Keratinocyte (primary cell): ENCODE measurements around the gene CENPS. TPM values are rescaled to one million over a fixed set of nuclear protein-coding genes. Genes with fewer than 3 reads are reported as not detected.

ENCODE experiments used
- DNase-seq: peaks from one replicate; pipeline ENCODE4 v3.0.0-alpha.2; 2011; ENCODE audit warnings: low read depth, missing footprints, low spot score
- FAIRE-seq: peaks from 2 replicates; lab custom pipeline; 2011; peaks lifted over from hg19 to GRCh38; lab: Jason Lieb, UNC
- H2AFZ ChIP-seq: 2 replicates; pipeline ENCODE4 v1.6.0; 2012; ENCODE audit warnings: low read length, control low read depth, inconsistent platforms; ENCODE audit not compliant: control insufficient read depth
- H3K27ac ChIP-seq: 2 replicates; pipeline ENCODE4 v1.5.1; 2011; ENCODE audit warnings: low read length; ENCODE audit not compliant: control insufficient read depth, insufficient read depth
- H3K27me3 ChIP-seq: 3 replicates; pipeline ENCODE4 v1.6.0; 2011; ENCODE audit warnings: low read length; ENCODE audit not compliant: control insufficient read depth, insufficient read depth; ENCODE audit errors: extremely low read depth
- H3K36me3 ChIP-seq, 2 experiments: 2 replicates in 1 of 2; 3 replicates in 1 of 2; pipeline ENCODE4 v1.5.1; 2011; ENCODE audit warnings: low read length in 2 of 2, mild to moderate bottlenecking in 1 of 2; ENCODE audit not compliant: control insufficient read depth in 2 of 2, insufficient read depth in 2 of 2; ENCODE audit errors: extremely low read depth in 1 of 2
- H3K4me1 ChIP-seq: 3 replicates; pipeline ENCODE4 v1.5.1; 2011; ENCODE audit warnings: low read length; ENCODE audit not compliant: control insufficient read depth, insufficient read depth; ENCODE audit errors: extremely low read depth
- H3K4me2 ChIP-seq: 3 replicates; pipeline ENCODE4 v1.6.0; 2011; ENCODE audit warnings: low read depth, low read length; ENCODE audit not compliant: control insufficient read depth, insufficient read depth; ENCODE audit errors: extremely low read depth
- H3K4me3 ChIP-seq, 3 experiments: fragments of 200-600 bp in 1 of 3; sonication (generic) in 1 of 3; 2 replicates in 2 of 3; 3 replicates in 1 of 3; pipeline ENCODE4 v1.5.1; 2011 to 2016; ENCODE audit warnings: low read length in 3 of 3, mild to moderate bottlenecking in 3 of 3, control low read depth in 2 of 3, inconsistent platforms in 1 of 3, low read depth in 1 of 3, mixed read lengths in 1 of 3, mixed run types in 1 of 3, moderate library complexity in 1 of 3; ENCODE audit not compliant: control insufficient read depth in 2 of 3, insufficient read depth in 2 of 3; ENCODE audit errors: extremely low read depth in 1 of 3
- H3K79me2 ChIP-seq: 2 replicates; pipeline ENCODE4 v1.6.0; 2012; ENCODE audit warnings: low read length; ENCODE audit not compliant: control insufficient read depth, insufficient read depth
- H3K9ac ChIP-seq: 3 replicates; pipeline ENCODE4 v1.6.0; 2011; ENCODE audit warnings: low read length; ENCODE audit not compliant: control insufficient read depth, insufficient read depth; ENCODE audit errors: extremely low read depth
- H3K9me1 ChIP-seq: 3 replicates; pipeline ENCODE4 v1.6.0; 2011; ENCODE audit warnings: low read length; ENCODE audit not compliant: control insufficient read depth, insufficient read depth; ENCODE audit errors: extremely low read depth
- H3K9me3 ChIP-seq: 2 replicates; pipeline ENCODE4 v1.5.1; 2012; ENCODE audit warnings: low read depth, low read length; ENCODE audit not compliant: control insufficient read depth
- H4K20me1 ChIP-seq: 3 replicates; pipeline ENCODE4 v1.6.0; 2011; ENCODE audit warnings: low read length; ENCODE audit not compliant: control insufficient read depth, insufficient read depth; ENCODE audit errors: extremely low read depth
- CTCF ChIP-seq, 3 experiments: IDR thresholded peaks in 1 of 3; conservative IDR thresholded peaks in 1 of 3; optimal IDR thresholded peaks in 1 of 3; 2 replicates in 2 of 3; 3 replicates in 1 of 3; pipeline versions ENCODE3 to v1.5.1; 2011; ENCODE audit warnings: low read length in 3 of 3, mild to moderate bottlenecking in 3 of 3, moderate library complexity in 2 of 3, control low read depth in 1 of 3, inconsistent platforms in 1 of 3; ENCODE audit not compliant: insufficient read depth in 2 of 3; ENCODE audit errors: extremely low read depth in 1 of 3
- EZH2 ChIP-seq: IDR thresholded peaks from one replicate; pipeline ENCODE4 v1.6.1; 2012; ENCODE audit warnings: inconsistent platforms, mild to moderate bottlenecking, low read length, moderate library complexity
- dilution Hi-C: fragments of 300-500 bp; cut with MboI; formaldehyde crosslinking; loops from one replicate; pipeline ENCODE4 v1.7.0; 2020; ENCODE audit warnings: low sequenced_read_pairs; ENCODE audit not compliant: extremely low pct_ligation_motif_present
- polyA plus RNA-seq, 5 experiments: library from polyadenylated mRNA; depleted of rRNA in 3 of 5; stranded (reverse) in 3 of 5; stranded (forward) in 1 of 5; unstranded in 1 of 5; fragments of >200 nt; gene quantifications; 1 replicate in 1 of 5; 2 replicates in 3 of 5; 3 replicates in 1 of 5; pipeline versions ENCODE4 v1.2.1 to v1.2.3, GENCODE V29; 2011 to 2012; ENCODE audit warnings: missing spikeins in 2 of 5, low read depth in 1 of 5, low replicate concordance in 1 of 5

Gene CENPS
- polyA plus RNA-seq, 1 donor (not counting 4 experiments of a cell fraction or from before 2014, with no cell fraction given): 10.3 TPM

- H3K79me2 ChIP-seq: peaks cover 81% of the 10 kb centered on the region
- peaks cover 11% of the 10 kb centered on the region for H3K4me1 ChIP-seq
- no peaks in the 10 kb centered on the region for H4K20me1 ChIP-seq
- H3K9me3 ChIP-seq: no peaks in the 10 kb centered on the region
- H3K27me3 ChIP-seq: no peaks in the 10 kb centered on the region
- H3K9ac ChIP-seq: no peak overlapping the region
- dilution Hi-C loops: no loop called here
- no peak overlapping the region for H3K4me2 ChIP-seq
- no peak for FAIRE-seq
- TF ChIP-seq EZH2 (no peak), CTCF (optimal IDR thresholded peaks at IDR 0.05 in 1 of 3, IDR thresholded peaks at IDR 0.05 in 1 of 3, conservative IDR thresholded peaks at IDR 0.05 in 1 of 3; ENCODE audit: extremely low read depth in 1 of 3, insufficient read depth in 2 of 3, low read length in 3 of 3) (no peak)
- no peak overlapping the region for H3K27ac ChIP-seq
- H3K9me1 ChIP-seq: no peaks in the 10 kb centered on the region
- H2AFZ ChIP-seq: no peak overlapping the region
- no peak overlapping the region for H3K4me3 ChIP-seq
- DNase-seq: no peak
- peaks cover 0 to 4% of the 10 kb centered on the region in 2 experiments for H3K36me3 ChIP-seq
These were observed 60.2 kb downstream of the CENPS start for GRCh38 chr1:10490286-10490970.

Other genes starting within 250 kb of the CENPS start
- 13.4 to 15.1 TPM (median 14.6 TPM) in 3 replicates for gene KIF1B, start 219.9 kb upstream of the CENPS start, polyA plus RNA-seq
- 67.2 to 104 TPM (median 79.1 TPM) in 3 replicates for gene PGD, start 31.4 kb upstream of the CENPS start, polyA plus RNA-seq
- gene CORT, start 19.6 kb downstream of the CENPS start, polyA plus RNA-seq: 0.17 TPM in 1 of 3 replicates, not detected in the others
- gene DFFA, start 42.1 kb downstream of the CENPS start, polyA plus RNA-seq: 44.4 to 63.1 TPM (median 53.1 TPM) in 3 replicates
- gene PEX14, start 44.5 kb downstream of the CENPS start, polyA plus RNA-seq: 7.3 to 19.4 TPM (median 8.4 TPM) in 3 replicates